ENCODE data around the gene GPR173.

Gene GPR173, protein sequence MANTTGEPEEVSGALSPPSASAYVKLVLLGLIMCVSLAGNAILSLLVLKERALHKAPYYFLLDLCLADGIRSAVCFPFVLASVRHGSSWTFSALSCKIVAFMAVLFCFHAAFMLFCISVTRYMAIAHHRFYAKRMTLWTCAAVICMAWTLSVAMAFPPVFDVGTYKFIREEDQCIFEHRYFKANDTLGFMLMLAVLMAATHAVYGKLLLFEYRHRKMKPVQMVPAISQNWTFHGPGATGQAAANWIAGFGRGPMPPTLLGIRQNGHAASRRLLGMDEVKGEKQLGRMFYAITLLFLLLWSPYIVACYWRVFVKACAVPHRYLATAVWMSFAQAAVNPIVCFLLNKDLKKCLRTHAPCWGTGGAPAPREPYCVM

DNA sequence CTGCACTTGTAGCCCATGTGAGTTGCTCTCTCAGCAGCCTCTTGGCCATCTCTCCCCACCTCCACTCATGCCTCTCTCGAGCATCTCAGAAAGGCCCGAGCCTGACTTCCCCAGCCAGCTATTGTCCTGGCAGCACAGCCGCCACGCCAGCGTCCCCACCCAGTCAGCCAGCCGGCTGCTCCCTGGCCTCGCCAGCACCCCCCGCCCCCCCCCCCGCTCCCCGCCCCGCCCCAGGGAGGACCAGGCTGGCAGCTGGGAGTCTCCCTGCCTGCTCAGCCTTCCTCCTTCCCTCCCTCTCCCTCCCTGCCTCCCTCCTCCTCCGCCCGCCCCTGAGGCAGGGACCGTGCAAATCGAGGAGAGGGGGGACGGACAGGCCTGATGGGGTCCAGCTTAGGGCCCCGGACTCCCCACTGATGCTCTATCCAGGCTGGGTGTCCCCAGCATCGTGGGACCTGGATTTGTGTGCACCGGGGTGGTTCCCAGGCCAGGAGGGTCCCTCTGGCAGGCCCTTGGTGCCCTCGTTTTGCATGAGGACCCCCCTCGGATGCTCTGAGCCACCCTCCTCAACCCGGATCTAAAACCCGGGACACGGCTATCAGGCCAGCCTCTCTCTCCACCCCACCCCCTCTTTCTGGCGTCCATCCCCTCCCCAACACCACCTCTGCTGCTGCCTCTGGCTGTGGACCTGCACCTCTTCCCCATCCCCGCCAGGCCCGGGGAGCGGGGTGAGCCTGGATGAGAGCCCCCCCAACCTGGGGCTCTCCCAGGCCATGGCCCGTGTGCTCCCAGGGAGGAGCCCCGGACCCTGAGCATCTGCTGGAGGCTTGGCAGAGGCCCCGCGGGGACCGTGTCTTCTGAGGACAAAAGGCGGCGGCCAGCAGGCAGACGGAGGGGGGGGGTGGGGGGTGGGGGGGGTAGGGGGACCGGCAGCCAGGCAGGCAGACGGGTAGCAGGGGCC, at the start of gene GPR173:
Gene GPR173, plus strand, starts transcription at position 621 of the 958 bp plus-strand sequence. CDS start 27,833 bp downstream, outside the sequence.
- no peak for DNase-seq (ENCODE audit: low read depth in 2 of 2, low spot score in 1 of 2)

DNA sequence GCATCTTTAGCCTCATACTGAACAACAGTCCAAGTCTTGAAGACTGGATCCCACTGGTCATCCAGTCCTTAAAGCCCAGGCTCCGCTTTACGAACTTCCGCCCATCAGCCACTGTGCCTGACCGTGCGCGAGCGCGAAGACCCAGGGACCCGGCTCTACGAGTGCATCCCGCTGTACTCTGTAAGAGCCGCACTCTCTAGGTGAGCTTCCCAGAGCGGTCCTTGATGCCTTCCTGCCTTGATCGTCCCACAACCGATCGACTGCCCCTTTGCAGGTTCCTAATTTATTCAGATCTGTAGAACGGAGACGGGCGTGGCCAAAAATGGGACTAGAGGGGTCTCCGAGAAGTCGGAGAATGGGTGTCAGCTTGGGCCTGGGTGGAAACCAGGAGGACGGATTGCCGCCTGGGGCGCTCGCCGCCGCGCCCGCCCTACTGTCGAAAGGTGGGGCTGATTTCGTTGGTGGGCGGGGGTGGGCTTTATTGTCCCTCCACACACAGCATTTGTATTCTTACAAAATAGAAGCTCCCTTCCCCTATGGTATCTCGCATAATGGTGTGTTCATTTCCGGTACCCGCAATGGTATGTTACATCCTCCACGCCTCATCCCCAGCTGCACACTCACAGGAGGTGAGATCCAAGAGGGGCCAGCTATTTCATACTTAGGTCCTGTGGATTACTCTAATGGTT, 48.0 kb upstream of the GPR173 start:
- no peak for DNase-seq (ENCODE audit: low read depth in 2 of 2, low spot score in 1 of 2)

DNA sequence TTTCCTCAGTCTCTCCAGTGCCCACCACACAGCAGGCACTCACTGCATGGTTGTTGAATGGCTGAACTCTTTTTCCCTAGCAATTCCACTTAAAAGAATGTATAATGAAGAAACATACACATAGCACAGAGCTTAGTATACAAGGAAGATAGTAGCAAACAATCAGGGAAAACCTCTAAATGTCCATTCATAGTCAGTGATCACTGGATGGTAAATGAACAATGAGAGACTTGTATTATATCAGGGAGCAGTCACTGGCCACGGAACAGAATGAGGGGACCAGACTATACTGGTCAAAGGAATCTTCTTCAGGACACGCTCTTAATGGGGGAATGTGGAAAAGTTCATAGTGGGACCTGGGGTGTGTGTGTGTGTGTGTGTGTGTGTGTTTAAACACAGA, 46.6 kb upstream of the GPR173 start:
- no peak for DNase-seq (ENCODE audit: low read depth in 2 of 2, low spot score in 1 of 2)

DNA sequence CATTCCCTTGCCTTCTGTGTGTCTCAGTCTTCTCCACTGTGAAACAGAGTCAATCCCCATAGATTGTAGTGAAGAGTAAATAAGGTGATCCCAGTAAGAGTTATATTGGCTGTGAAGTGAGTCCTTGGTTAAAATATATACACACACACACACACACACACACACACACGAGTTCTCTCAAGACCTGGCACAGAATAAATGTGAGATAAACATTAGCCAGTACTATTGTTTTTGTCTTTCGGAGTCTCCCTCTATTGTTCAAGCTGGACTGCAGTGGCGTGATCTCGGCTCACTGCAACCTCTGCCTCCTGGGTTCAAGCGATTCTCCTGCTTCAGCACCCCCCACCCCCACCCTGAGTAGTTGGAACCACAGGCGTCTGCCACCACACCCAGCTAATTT, 45.5 kb upstream of the GPR173 start:
- no peak for DNase-seq (ENCODE audit: low read depth in 2 of 2, low spot score in 1 of 2)

DNA sequence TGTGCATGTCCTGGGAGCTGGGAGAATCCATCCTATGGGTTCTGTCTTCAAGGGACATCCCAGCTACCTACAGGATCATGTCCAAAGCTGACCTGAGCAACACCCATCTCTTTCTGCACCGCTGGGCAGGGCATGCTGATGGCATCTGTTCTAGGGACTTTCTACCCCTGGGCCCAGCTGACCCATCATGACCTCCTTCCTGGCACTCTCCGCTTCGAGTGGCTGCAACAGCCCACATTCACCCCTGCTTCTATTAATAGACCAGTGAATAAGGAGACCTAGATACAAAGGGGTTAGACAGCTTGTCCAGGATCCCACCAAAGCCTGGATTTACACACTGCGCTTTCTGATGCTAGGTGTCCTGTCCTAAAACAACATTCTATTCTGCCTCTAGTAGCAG, 44.6 kb upstream of the GPR173 start:
- DNase-seq (ENCODE audit: low read depth in 2 of 2, low spot score in 1 of 2): no peak

DNA sequence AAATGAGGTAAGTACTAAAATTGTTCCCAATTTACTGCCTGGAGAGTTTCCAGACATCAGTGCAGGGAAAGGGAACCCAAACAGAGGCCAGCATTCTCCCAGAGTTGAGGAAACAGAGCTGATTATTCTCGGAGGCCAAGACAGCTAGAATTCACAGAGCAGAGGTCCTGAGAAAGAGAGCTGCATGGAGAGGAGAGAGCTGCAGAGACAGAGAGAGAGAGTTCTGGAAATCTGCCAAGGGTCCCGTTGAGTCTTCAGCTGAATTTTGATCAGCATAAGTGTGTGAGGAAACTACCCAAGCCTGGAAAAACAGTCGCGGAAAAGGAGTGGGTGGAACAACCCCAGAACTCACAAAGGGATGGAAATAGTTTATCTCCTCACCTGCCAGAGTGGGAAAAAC, 43.8 kb upstream of the GPR173 start:
- no peak for DNase-seq (ENCODE audit: low read depth in 2 of 2, low spot score in 1 of 2)

DNA sequence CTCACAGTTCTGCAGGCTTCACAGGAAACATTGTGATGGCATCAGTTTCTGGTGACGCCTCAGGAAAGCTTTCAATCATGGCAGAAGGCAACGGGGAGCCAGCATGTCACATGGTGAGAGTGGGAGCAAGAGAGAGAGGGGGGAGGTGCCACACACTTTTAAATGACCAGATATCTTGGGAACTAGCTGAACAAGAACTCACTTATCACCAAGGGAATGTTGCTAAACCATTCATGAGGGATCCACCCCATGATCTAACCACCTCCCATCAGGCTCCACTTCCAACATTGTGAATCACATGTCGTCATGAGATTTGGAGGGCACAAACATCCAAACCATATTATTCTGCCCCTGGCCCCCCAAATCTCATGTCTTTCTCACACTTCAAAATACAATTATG, 43.3 kb upstream of the GPR173 start:
- no peak for DNase-seq (ENCODE audit: low read depth in 2 of 2, low spot score in 1 of 2)

DNA sequence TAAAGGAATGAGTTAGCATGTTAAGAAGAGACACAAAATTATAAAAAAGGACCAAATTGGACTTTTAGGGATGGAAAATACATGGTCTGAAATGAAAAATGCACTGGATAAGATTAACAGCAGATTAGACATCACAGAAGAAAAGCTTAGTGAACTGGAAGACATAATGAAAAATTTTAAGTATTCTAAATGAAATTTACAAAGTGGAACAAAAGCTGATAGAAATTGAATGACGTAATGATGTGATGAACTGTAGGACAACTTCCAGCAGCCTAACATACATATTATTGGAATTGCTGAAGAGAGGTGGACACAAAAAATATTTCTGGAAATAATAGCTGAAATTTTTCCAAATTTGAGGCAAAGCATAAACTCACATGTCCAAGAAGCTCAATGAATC, 39.6 kb upstream of the GPR173 start:
- no peak for DNase-seq (ENCODE audit: low read depth in 2 of 2, low spot score in 1 of 2)

DNA sequence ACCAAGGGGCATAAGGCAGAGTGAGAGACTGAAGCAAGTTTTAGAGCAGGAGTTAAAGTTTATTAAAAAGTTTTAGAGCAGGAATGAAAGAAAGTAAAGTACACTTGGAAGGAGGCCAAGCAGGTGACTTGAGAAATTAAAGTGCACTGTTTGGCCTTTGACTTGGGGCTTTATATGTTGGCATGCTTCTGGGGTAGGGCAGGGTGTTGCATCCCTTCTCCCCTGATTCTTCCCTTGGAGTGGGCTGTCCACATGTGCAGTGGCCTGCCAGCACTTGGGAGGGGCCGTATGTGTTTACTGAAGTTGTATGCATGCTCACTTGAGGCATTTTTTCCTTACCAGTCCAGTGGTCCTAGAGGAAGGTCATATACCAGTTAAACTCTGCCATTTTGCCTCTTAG, 35.3 kb upstream of the GPR173 start:
- DNase-seq (ENCODE audit: low read depth in 2 of 2, low spot score in 1 of 2): no peak

DNA sequence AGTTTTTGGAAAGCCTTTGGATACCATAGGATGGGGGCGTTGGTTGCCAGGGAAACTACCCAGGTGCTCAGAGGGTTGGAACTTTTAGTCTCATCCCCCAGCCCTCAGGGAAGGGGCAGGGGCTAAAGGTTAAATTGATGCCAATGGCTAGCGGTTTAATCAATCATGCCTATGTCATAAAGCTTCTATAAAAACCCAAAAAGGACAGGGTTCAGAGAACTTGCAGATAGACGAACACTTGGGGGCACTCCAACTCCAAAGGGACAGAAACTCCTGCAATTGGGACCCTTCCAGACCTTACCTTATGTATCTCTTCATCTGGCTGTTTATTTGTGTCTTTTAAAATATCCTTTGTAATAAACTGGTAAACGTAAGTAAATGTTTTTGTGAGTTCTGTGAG, 30.0 kb upstream of the GPR173 start:
- no peak for DNase-seq (ENCODE audit: low read depth in 2 of 2, low spot score in 1 of 2)

DNA sequence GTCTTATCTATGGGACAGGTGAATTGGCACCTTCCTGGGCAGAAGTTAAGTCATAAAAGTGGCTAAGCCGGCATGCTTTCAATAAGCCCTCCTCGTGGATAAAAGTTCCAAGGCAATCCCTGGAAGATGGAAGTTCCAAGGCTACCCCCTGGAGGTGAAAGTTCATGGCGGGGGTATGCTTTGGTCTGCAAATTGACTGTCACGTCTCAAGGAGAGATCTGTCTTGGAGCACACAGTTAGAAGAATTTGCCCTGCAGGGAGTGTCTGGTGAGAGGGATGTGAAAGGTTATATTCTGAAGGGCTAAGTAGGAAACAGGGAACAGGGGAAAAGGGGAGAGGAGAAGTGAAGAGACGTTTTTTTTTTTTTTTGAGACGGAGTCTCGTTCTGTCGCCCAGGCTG, 26.2 kb upstream of the GPR173 start:
- no peak for DNase-seq (ENCODE audit: low read depth in 2 of 2, low spot score in 1 of 2)

DNA sequence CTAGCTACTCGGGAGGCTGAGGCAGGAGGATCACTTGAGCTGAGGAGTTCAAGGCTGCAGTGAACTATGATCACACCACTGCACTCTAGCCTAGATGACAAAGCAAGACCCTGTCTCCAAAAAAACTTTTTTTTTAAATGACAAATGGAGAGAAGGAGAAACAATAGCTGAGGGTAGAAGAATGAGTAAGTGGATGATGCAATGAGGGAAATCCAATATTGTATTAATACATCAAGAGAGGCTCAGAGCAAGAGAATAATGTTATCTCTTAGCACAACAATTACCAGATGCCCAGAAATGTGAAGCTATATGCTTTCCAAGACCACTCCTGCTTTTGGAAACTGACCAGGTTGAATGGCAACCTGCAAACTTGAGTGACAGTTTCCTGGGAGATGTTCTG, 19.9 kb upstream of the GPR173 start:
- no peak for DNase-seq (ENCODE audit: low read depth in 2 of 2, low spot score in 1 of 2)

DNA sequence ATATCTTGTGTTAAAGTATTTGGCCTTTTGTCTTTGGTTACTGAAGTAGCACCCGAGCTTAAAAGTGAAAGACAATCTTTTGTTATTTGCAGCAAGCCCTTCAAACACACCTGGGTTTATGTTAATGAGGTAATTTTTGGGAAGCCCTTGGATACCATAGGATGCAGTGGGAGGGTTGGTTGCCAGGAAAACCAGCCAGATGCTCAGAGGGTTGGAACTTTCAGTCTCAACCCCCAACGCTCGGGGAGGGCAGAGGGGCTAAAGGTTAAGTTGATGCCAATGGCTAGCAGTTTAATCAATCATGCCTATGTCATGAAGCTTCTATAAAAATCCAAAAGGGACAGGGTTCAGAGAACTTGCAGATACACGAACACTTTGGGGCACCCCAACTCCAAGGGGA, 17.2 kb upstream of the GPR173 start:
- no peak for DNase-seq (ENCODE audit: low read depth in 2 of 2, low spot score in 1 of 2)

DNA sequence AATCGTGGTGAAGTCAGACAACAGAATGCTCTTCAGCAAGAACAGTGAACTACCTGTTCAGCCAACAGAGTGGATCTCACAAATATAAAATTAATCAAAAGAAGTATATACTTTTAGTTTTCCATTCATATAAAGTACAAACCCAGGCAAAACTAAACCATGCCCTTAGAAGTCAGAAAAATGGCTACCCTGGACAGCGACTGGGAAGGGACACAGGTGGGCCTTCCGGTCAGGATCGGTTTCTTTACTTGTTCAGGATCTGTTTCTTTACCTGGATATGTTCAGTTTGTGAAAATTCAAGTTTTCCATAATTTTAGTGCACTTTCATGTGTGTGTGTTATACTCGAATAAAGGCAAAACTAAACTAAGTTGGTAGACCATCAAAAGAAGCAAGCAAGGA, 12.4 kb upstream of the GPR173 start:
- no peak for DNase-seq (ENCODE audit: low read depth in 2 of 2, low spot score in 1 of 2)

DNA sequence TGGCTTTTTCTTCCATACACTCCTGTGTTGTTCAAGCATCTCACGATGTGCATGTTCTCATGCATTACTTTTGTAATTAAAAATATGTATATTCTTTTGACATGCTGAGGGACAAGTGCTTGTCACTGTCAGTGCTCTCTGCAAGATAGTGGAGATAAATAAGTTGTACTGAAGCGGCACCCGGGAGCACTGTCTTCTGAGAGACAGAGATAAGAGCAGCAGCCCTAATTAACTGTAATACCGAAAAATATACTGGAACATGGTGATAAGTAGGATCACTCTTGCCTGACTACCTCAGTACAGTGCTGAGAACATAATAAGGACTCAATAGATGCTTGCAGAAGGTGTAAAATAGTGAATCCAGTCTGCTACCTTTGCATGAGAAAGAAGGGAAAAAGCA, 9.4 kb upstream of the GPR173 start:
- no peak for DNase-seq (ENCODE audit: low read depth in 2 of 2, low spot score in 1 of 2)

DNA sequence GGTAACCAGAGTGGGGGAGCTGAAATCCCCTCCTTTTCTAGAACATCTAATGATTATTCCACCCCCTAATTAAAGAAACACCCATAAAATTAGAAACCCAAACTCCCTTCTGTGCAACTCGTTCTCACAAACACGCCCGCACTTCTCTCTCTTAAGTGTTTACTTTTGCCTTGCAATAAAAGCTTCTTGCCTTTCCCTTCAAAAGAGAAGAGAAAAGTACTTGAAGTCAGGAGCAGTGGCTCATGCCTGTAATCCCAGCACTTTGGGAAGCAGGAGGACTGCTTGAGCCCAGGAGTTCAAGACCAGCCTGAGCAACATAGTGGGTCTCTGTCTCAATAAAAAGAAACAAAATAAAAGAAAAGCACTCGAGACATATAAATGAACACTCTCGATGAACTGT, 3.6 kb upstream of the GPR173 start:
- no peak for DNase-seq (ENCODE audit: low read depth in 2 of 2, low spot score in 1 of 2)

DNA sequence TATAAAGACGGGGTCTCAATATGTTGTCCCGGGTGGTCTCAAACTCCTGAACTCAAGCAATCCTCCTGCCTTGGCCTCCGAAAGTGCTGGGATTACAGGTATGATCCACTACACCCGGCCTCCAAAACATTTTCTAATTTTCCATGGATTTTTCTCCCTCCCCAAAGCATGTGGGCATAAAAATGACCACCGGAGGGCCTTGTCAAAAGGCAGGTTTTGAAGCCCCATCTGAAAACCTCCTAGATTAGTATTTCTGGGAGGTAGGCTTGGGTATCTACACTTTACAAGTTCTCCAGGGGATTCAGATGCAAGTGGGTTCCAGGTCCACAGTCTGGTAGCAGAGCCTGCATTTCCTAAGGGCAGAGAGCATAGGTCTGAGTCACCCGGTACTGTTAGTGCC, 1.4 kb upstream of the GPR173 start:
- DNase-seq (ENCODE audit: low read depth in 2 of 2, low spot score in 1 of 2): no peak

DNA sequence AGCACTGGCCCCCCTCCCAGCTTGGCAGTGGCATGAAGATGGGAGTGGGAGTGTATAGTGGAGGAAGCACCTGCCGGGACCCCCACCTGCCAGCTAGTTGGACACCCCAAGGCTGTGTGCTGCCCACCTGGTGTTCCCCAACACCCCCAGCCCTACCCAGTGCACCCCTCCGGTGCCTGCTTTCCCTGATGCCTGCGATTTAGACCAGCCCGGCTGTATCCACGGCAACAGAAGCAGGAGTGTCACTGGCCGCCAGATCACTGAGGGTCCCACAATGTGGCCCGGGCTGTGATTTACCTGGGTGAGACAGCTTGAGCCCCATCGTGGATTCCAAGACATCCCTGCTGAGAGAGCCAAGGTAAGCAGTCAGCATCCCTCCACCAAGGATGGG, 533 bp downstream of the GPR173 start:
- DNase-seq (ENCODE audit: low read depth in 2 of 2, low spot score in 1 of 2): no peak

DNA sequence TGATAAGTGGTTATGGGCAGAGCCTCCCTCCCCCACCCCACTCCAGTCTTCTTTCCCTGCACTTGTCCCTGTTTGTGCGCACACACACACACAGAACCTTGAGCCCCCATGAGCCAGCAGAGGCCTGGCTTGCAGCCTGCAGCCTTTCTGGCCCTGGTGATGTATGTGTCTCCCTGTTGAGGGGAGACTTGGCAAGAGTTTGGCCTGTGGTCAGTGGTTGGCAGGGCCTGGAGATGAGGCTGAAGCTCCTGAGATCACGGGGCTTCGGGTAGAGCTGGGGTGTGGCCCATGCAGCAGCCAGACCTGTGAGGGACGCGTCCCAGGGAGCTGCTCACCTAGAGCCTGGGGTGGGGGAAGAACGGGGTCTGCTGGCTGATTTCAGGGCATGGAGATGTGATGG, 2.3 kb downstream of the GPR173 start:
- DNase-seq (ENCODE audit: low read depth in 2 of 2, low spot score in 1 of 2): no peak

DNA sequence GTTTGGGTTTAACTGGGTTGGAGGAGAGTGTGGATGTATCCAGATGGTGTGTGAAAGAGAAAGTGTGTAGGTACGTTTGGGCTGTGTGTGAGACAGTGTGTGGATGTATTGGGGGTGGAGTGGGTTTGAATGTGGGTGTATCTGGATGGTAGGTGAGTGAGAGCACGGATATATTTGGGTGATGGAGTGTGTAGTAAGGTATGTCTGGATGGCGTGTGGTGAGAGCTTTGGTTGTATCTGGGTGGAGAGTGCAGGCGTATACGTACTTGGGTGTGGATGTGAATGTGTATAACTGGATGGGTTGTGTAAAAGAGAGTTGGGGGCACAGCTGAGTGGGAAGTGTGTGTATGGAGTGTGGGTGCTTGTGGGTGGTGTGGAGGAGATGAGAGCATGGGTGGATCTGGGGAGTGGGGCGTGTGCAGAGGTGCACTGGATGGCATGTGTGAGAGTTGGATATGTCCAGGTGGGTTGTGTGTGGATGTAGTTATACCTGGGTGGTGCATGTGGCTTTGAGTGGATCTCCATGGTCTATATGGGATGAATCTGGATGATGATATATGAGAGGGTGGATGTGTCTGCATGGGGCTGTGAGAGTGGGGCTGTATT, 6.8 kb downstream of the GPR173 start:
- no peak for DNase-seq (ENCODE audit: low read depth in 2 of 2, low spot score in 1 of 2)

DNA sequence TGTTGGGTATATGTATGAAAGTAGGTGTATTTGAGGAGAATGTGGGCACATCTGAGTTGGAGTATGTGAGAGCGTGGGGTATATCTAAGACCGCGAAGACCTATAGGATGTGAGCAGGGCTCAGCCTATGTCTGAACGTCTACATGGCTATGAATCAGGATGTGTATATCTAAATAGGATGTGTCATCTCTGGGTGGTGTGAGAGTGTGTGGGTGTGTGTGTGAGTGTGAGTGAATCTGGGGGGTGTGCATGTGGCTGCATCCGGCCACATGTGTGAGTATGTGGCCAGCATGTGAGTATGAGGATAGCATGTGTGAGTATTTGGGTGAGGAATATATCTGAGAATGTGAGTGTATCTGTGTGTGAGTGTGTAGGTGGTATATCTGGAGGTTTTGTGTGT, 7.7 kb downstream of the GPR173 start:
- no peak for DNase-seq (ENCODE audit: low read depth in 2 of 2, low spot score in 1 of 2)
